22Rv1 (cell line): ENCODE data around the gene THADA.
"Not testable (repeated sequence)": the region's sequence is repeated elsewhere in the genome, so short reads cannot be mapped to it uniquely, and the experiment has no call there.

Experiments
- H3K27ac ChIP-seq: fragments of 450-650 bp; 2 replicates; pipeline ENCODE4 v1.5.1; 2017
- ZFX ChIP-seq: fragments of 450-650 bp; IDR thresholded peaks from 2 replicates; pipeline ENCODE4 v1.6.1; 2017; ENCODE audit warnings: antibody characterized with exemption, borderline replicate concordance
- TF ChIP-seq, protein P1 (sequence below): fragments of 450-650 bp; IDR thresholded peaks from 2 replicates; pipeline ENCODE4 v1.5.1; 2017; ENCODE audit warnings: mild to moderate bottlenecking

The THADA gene

DNA sequence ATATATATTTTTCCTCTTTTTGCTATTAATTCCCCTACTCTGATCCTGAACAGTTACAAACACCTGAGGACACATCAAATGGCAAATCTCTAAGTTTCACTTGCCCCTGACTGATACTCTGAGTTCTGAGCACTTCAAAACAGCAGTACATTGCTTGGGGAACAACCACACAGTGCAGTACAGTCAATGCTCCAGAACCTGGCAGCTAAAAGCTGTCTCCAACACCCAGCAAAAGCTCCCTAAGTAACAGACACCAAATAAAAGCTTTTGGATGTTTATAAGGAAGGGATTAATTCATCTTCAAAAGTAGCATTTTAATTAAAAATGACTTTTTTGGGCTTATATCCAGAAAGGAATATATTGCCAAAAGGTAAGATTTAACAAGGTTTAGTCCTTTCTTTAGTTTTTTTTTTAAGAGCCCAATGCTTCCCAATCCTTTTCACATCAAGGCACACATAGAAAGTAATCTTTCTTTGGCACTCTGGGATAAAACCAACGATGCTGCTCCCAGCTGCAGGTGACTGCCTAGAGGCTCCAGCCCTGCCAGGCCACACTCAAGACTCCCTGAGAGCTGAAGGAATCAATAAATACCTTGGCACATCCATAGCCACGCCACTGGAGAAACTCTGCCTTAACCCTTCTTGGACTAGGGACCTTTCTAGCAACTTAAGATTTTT, 204.5 kb downstream of the THADA start:
- peak overlapping the region; percentile 79; the same call in 1 of the 2 replicates for H3K27ac ChIP-seq

DNA sequence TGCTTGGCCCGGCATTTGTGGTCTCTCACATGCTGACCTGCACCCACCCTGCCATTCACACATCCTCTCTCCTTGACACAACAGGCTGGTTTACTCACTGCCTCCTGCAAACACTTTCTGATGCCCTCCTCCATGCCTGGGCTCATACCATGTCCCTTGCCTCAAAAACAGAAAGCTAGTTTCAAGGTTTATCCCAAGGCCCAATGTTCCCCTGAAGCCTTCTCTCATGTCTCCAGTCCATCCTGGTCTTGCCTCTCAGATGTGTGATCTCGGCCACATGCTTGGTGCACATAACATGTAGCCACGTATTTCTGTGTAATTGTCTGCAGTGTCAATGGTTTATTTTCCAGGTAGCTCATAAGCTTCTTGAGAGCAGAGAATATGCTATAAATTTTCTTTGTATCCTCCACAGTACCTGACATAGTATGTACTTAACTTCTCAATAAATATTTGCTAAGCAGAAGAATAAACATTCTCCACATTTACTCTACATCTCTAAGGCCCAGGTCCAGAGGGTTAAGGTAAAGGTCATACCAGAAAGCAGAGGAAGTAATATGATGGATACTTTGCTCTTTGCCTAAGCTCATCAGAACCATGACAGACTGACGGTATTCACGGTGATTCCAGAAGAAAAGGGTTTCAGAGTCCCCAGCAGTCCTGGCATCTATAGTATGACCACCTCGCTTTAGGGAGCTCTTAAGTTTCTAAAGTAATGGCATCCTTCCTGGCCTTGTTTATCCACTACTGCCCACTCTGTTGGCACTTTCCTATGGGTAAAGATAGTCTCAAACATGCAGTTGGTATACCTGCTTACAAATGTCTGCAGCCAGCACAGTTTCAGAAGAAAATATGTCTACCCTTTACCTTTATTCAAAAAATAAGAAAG, 206.0 kb downstream of the THADA start:
- no peak for TF ChIP-seq ZFX
- TF ChIP-seq, protein P1, sequence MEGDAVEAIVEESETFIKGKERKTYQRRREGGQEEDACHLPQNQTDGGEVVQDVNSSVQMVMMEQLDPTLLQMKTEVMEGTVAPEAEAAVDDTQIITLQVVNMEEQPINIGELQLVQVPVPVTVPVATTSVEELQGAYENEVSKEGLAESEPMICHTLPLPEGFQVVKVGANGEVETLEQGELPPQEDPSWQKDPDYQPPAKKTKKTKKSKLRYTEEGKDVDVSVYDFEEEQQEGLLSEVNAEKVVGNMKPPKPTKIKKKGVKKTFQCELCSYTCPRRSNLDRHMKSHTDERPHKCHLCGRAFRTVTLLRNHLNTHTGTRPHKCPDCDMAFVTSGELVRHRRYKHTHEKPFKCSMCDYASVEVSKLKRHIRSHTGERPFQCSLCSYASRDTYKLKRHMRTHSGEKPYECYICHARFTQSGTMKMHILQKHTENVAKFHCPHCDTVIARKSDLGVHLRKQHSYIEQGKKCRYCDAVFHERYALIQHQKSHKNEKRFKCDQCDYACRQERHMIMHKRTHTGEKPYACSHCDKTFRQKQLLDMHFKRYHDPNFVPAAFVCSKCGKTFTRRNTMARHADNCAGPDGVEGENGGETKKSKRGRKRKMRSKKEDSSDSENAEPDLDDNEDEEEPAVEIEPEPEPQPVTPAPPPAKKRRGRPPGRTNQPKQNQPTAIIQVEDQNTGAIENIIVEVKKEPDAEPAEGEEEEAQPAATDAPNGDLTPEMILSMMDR = no peak
- H3K27ac ChIP-seq = peak overlapping the region; percentile 79

More for the DNA sequence above, 204.5 kb downstream of the THADA start:
- TF ChIP-seq ZFX = no peak
- TF ChIP-seq, protein P1 = no peak

DNA sequence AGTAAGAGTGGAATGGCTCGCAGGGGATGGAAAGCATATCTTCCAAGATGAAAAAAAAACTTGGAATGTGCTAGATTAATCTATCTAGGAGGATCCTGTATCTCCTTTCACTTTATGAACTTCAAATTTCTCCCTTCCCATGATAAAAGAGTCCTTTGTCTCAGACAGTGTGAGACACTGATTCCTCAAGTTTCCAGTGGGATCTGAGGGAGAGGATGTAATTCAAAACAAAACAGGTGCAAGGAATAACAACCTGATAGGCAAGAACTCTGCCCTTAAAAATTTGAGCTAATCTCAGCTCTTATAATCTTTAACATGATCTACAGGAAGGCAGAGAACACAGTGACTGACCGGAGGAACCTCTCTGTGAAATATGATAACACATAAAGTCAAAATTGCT, 207.5 kb downstream of the THADA start:
- no peak for TF ChIP-seq ZFX
- TF ChIP-seq, protein P1 = no peak
- peak overlapping the region; percentile 79; the same call in 1 of the 2 replicates for H3K27ac ChIP-seq

DNA sequence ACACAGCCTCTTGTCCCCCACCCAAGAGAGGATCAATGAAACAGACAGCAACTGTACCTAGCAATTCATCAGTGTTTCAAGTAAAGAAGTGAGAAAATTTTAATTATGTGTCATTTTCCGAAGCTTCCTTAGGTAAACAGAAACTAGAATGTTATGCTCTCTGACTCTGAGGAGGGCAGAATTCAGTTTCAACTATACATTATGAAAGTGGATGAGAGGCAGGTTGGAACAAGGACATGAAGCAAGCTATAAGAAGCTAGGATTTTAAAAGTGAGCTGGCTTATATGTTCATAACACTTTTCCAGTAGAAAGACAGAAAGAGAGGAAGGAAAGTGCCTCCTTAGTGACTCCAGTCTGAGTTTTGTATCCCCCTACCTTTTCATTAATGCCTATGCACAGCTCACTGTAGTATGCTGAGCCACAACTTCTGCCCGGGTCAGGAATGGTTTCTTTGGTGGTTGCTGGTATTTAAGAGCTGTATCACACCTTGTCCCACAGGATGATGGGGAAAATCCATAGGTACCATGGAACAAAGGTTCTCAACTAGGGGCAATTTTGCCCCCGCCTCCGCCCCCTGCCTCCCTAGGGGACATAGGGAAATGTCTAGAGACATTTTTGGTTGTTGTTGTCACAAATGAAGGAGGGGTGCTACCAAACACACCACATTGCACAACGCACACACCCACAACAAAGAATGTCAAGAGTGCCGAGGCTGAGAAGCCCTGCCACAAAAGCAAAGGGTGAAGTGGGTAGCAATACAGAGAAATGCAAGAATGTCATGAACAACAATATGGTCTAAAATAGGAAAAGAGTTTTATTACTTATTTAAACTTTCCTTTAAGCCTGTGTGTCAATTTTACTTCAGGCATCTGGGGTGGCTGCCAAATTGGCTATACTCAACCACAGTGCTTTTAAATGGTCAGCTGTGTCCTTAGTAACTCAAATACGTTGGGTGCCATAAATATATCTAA, 208.5 kb downstream of the THADA start:
- 0 out of 2 replicates have a peak overlapping the region, but pooled peaks have one; percentile 79 for H3K27ac ChIP-seq
- TF ChIP-seq ZFX = no peak
- TF ChIP-seq, protein P1 = no peak

- H3K27ac ChIP-seq = not testable (repeated sequence)
Measured at GRCh38 chr2:43386679-43387078, 209.2 kb downstream of the THADA start.

DNA sequence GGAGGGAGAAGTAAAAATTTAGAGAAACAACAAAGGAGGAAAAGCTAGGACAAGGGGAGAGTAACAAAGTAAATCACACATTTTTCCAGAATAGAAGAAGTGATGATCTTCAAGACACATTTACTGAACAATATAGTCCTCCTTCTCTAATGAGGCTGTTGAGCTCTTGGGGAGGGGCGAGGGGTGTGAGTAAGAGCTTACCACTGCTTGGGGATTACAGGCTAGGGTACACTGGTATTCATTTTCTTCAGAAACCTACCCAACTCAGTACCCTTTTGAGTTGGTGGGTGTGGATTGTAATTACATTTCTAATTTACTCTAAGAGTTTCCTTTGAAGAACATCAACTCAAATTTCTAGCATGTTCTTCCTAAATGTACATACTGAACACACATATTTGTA, 211.7 kb downstream of the THADA start:
- H3K27ac ChIP-seq = no peak overlapping the region
- TF ChIP-seq ZFX = no peak
- TF ChIP-seq, protein P1 = no peak

DNA sequence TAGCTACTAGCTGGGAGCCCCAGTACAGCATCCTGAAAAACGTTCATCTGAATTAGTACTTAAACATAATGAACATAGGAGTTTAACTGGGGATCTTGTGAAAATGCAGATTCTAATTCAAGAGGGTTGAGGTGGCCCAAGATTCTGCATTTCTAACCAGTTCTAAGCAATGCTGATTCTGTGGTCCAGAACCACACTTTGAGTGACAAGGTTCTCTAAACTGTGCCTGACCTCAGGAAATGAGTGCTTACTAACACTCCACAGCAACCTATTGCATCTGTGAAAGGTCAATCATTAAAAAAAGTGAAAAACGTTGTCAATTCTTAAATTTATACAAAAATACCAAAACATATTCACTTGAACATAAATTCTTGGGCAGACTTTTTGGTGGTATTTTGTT, 212.3 kb downstream of the THADA start:
- TF ChIP-seq, protein P1 = no peak
- no peak for TF ChIP-seq ZFX
- no peak overlapping the region for H3K27ac ChIP-seq
